GM21576 (cell line): ENCODE measurements around the gene CLK4.
A peak's percentile ranks its signal among the peaks of the same experiment; 100 is the strongest.

Experiments used
- ATAC-seq: cut with Tn5 transposase; IDR thresholded peaks from one replicate; pipeline ENCODE4 v1.9.1; 2021; ENCODE audit warnings: mild to moderate bottlenecking, moderate library complexity; ENCODE audit not compliant: unreplicated experiment

The CLK4 gene

DNA sequence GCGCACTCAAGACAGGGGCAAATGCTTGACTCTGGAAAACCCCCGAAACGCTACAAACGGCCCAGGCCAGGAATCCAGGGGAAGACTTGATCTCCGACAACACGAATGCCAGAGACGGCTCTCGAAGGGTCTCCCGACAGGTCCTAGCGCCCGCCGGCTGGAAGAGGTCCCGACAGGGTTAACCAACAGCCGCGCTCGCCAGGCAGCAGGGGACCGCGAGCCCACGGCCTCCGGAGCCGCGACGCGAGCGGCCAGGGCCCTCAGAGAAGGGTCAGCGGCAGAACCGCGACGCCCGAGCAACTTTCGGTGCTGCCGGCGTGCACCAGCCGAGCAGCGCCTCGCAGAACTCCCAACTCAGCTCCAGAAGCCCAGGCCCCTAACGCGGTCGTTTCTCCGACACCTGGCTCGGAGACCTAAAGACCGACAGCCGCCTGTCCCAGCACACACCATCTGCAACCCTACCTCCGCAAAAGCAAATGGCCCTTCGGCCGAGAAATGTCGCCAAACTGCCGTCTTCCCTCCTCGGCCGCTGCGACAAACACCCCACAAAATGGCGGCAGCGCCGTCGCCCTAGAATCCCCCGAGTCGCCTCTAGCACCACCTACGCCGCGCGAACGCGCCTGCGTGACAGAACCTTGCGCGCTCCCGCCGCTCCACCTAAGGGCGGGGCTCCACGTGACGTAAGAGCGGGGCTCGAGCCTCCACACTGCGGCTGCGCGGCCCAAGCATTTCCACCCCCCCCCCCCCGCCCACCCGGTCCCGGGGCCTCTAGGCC lies at the start of gene CLK4:
TSS of gene CLK4 (minus strand) at position 567 of the 775 bp plus-strand sequence. CDS start 3,634 bp downstream, outside the sequence.
- ATAC-seq = peak; percentile 78

DNA sequence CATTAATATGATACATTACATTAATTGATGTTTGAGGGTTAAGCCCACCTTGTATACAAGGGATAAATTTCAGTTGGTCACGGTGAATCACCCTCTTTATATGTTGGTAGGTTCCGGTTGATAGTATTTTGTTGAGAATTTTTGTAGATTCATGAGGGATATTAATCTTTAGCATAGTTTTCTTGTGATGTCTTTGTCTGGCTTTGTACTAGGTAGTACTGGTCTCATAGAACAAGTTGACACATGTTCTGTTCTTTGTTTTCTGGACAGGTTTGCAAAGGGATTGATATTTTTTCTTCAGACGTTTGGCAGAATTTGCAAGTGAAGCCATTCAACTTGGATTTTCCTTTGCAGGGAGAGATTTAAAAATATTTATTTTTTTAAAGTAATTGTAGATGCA lies 49.1 kb upstream of the CLK4 start:
- no peak for ATAC-seq

DNA sequence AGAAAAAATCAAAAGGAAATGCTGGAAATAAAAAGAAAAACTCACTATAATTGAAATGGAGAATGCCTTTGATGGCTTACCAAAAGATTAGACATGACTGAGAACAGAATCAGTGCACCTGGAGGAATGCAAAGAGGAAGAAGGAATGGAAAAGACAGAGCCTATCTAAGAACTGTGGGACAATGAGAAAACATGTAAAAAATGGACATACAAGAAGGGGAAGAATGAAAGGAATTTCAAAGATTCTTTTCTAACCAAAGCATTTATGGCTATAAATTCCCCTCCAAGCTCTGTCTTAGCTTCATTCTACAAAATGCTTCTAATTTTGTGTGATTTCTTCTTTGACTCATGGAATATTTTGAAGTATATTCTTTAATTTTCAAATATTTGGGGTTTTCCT lies 47.5 kb upstream of the CLK4 start:
- no peak for ATAC-seq

DNA sequence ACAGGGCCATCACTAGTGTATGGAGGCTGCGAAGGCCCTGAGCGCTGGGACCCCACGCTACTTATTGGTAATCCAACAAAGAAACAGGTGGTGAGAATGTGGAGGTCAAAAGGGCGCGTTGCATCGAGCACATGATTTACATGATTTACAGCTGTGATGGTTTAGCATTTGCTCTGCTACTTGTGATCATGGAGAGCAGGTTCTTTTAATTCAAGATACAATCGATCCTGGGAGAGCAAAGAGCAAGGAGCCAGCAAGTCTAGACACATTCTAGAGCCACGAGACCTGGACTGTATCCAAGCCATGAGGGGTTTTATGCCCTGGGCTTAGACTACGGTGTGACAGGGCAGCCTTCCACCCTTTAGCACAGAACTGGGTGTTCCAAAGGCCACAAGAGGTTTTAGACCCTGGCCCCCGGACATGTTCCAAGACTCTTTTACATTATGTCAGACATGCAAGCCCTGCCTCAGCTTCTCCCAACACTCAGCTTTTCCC lies 47.0 kb upstream of the CLK4 start:
- no peak for ATAC-seq

DNA sequence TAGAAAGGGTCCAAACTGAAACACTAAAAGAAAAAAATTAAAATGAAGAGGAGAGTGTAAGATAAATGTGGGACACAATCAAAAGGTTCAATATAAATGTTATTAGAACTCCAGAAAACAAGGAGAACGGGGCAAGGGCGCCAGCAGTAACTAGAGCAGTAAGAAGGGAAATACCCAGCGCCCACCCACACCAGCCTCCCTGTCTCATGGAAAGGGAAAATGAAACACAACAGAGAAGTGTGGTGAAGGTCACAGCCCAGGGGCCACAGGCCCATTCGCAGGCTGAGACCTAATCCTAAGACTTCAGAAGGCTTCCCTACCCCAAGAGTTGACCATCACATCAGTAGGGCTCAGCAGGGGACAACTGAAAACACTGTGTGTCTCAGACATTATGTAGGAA lies 45.8 kb upstream of the CLK4 start:
- no peak for ATAC-seq

DNA sequence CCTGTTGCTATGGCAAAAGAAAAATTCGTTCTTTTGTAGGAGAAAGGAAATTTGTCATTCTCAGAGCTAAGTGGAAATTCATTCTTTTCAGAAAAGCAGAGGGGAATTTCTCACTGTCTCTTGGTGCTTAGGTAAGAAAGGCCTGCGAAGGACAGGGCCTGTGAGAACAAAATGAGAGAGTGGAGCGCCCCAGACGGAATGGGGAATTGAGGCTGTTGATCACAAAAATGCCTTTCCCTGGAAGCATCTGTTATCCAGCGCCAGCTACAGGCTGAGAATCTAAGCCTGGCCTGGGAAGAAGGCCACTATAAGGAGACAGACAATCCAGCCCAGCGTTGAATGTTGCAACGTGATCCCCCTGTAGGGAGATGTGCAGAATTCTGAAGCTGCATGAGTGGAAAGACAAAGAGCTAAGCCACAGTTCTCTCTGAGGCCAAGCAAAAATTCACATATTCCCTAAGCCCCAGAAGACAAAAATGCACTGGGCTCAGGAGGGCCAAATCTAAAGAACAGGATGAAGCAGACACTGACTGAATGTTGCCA lies 44.8 kb upstream of the CLK4 start:
- ATAC-seq = no peak

DNA sequence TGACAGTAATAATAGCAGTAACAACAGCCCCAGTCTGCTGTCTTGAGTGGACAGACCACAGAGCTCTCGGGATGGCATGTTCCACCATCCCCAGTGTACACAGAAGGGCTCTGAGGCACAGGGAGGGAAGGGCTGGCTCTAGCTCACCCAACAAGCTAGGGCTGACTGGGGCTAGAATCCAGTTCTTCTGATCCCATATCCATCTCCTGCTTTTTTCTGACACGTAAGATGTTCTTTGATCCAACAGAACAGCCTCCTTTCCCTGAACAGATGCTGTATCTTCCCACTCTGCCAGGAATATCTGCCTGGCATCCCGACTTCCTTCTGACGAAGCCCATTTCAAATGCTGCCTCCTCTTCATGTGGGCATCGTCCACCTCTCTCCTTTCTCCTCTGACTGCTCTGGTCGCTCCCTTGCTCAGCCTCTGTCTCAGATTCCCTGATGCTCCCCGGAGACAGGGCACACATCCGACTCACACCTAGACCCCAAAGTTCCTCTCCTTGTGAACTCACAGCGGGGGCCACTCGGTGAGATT lies 43.6 kb upstream of the CLK4 start:
- ATAC-seq = no peak

DNA sequence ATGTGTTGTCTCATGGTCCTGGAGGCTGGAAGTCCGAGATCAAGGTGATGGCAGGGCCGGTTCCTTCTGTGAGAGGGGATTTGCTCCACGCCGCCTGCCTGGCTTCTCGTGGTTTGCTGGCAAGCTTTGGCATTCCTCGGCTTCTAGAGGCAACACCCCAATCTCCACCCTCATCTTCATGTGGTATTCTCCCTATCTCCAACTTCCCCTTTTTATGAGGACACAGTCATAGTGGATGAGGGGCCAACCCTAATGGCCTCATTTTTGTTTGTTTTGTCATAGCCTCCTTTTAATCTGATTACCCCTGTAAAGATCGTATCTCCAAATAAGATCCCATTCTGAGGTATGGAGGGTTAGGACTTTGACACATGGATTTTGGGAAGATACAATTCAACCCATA lies 41.7 kb upstream of the CLK4 start:
- ATAC-seq = no peak

DNA sequence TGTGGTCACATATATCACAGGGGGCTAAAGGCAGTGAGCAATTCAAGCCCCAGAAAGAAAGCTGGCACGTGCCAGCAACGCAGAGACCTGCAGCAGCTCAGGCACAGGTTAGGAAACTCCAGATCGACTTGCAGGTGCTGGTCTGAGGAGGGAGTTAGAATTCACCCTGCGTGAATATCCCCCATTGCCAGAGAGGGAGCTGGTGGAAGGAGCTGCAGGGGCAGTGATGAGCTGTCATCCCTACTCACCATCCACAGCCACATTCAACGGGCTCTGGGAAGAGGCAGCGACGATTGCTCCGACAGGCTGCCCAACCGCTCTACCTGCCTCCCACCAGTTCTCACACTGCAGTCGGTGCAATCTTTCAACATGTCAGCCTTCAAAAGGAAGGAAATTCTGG lies 40.8 kb upstream of the CLK4 start:
- no peak for ATAC-seq

DNA sequence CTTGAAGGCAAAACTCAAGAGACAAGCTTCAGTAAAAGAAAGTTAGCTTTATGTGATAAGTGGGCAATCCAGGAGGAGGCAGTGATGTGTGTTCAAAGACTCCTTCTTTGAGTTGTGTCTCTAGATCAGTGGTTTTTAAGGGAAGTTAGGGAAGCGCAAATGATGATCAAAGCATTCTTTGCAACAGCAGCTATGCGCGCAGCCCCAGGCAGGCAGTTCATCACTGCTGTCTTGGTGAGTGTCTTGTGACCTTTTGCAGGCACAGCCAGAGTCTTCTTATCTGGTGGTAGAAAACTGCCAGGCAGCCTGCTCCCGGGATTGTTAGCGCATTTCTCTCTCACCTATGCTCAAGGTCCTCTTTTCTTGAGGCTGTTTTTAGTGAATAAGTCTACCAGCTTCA lies 40.3 kb upstream of the CLK4 start:
- no peak for ATAC-seq

DNA sequence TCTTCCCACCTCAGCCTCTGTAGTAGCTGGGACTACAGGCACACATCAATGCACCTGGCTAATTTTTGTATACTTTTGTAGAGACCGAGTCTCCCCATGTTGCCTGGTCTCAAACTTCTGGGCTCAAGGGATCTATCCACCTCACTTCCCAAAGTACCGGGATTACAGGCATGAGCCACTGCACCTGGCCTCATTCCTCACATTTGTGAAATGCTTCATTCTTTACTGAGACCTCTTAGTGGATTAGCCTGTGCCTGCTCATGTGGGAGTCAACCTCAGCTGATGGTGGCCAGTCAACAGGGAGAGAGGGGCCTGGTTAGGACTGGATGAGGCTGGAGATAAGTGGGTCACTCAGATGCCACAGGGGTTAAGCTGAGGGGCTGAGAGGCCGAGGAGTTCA lies 37.3 kb upstream of the CLK4 start:
- ATAC-seq = no peak

DNA sequence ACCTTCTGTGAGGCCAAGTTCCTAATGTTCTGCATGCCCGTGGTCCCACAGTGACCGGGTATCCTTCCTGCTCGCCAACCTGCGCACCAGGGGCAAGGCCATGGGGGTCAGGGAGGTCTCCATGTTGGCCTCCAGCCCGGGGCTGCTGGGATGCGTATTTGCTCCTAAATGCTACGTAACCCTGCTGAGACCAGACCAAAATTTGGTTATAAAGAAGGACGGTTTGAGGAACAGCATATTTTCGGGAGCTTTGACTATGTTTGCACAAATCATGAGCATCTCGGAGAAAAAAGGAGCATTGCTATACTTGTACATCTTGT lies 35.7 kb upstream of the CLK4 start:
- no peak for ATAC-seq

DNA sequence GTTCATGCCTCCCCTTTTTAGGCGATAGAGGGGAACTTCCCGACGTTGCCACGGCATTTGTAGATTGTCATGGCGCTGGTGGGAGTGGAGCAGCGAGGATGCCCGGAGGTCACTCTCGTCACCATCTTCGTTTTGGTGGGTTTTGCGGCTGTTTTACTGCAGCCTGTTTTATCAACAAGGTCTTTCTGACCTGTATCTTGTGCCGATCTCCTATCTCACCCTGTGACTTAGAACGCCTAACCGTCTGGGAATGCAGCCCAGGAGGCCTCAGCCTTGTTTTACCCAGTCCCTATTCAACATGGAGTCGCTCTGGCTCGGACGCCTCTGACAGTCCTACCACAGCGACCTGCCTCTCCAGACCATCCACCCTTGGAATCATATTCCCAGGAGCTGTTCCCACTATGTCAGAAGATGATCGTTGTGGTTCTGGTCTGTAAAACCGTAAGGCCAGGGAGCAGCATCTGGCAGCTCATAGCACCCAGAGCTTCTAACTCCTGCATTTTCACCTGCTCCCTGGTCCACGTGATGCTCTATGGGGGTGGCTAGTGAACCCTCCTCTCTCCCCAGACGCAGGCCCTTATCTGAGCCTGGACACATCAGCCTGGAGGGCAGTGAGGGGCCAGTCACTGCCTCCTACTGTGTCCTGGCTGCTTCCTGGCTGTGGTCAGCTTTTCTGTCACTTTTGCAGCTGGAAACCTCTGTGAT lies 35.1 kb upstream of the CLK4 start:
- ATAC-seq = no peak

DNA sequence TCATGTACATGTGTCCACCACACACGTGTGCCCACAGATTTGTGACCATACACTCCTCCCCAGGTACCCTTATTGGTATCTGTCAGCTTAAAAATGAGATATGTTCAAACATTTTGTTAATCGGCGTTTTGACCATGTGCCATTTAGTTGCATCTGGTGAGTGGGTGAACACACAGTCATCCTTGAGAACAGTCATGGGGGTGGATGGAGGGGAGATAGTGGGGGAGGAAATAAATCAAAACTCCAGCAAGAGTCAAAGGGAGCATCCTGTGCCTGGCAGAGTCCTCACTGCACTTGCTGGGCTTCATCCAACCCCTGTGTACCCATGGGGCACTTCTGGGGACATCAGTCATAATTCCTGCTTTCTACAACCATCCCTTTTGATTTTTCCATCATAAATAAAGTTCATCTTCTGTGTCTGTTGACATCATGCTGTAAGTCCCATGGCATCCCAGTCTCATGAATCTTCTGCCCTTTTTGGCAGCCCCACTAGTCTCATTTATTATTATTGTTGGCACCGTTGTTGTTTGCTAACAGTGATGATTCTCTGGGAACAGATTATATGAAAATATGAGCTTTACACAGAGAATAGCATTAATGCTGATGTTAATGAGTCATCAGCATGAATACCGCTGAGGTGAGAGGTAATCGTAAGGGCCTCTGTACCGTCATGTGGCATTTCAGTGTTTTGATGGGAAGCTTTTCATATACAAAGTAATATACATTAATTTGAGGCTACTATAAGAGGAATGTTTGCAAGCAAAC lies 24.4 kb upstream of the CLK4 start:
- no peak for ATAC-seq

DNA sequence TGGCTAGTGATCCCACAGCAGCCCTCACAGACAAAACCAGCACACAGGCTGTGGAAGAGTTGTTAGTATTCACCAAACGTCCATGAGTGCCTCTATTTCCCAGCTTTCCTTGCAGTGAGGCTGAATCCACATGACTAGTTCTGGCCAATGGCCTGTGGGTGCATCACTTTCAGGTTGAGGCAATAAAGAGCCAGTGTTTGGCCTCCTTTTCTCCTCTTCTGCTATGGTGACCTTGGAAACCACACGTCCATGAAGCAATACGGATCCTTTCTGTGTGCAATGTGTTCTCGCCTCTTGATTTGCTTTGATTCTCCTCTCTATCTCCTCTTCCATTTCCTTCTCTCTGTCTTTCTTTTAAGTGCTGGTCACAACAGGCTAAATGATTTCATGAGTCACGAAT lies 23.4 kb upstream of the CLK4 start:
- ATAC-seq = no peak

DNA sequence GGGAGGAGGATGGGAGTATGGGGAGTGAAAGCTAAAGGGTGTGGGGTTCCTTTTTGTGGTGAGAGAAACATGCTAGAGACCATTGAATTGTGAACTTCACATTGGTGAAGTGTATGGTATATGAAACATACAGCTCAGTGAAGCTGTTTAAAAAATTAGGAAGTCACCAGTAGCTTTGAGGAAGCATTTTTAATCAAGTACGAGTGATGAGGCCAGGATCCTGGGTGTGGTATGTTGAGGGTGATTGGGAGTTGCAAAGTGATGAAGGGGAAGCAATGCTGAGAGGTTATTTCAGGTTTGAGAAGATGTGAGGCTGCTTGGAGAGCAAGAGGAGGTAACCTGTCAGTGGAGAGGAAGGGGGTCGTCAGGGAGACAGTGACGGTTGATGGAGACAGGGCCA lies 22.7 kb upstream of the CLK4 start:
- no peak for ATAC-seq

DNA sequence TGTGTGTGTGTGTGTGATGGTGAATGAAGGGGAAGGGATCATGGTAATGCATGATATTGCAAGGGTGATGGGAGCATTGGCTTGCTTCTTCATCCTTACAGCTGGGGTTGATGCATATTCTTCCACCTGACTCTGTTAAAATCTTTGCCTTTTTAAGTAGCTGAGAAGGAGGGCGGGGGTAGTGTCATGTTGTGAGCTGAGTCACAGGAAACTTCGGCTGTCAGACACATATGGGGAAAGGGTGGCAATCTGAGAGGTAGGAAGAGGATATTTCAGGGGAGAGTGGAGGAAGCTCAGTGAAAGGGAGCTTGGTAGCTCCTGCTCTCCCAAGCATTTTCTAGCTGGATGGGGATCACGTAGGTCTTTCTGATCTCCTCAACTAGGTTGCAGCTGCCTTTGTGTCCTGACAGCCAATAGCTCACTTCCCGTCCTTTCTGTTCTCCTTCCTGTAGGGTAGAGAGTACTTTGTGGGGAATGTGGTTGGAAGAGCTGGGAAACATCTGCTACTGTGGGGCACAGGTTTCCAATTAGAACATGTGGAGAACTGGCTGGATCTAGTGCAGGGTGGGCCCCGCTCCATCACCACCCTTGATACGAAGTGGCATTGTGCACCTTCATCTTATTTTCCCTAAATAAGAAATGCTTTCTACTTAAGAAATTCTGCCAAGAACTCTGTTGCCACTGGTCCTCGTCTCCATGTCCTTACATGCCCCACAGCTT lies 18.1 kb upstream of the CLK4 start:
- no peak for ATAC-seq

DNA sequence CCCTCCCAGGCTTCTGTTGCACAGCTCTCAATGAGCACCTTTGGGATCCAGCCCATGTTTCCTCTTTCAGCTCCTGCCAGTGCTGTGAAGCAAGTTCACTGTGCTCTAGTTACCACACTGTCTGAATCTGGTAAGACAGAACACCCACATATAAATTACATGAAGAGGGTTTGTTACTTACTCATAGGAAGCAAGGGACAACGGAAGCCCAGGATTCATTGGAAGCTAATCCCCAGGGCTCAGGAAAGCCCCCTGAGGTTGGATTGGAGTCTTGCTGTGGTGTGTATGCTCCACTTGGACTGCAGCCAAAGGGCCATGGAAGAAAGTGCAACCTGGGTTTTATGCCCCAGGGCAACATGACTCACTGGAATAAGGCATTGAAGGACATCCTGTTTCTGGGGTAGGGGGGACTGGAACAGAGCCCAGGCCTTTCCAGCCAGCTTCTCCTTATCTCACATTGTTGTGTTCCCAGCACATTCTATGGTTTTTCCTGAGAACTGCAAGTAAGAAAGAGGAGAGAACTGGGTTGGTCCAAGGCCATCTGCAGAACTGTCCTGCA lies 15.6 kb upstream of the CLK4 start:
- no peak for ATAC-seq

DNA sequence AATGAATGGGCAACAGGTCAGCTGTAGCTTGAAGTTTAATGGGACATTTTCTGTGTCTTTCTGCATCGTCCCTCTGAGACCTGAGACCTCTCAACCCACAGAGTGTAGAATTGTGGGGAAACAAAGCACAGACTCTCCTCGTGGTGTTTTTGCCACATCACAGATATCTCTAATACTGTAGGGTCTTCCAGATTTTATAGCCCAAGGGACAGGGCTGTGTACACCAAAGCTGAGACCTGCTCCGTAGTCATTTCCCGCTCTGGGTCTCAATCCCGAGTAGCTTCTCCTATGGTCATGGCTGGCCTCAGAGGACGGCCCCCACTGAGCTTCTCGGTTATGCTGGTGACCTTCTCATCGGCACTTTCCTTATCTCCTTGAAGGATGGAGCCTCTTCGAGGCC lies 14.9 kb upstream of the CLK4 start:
- no peak for ATAC-seq

DNA sequence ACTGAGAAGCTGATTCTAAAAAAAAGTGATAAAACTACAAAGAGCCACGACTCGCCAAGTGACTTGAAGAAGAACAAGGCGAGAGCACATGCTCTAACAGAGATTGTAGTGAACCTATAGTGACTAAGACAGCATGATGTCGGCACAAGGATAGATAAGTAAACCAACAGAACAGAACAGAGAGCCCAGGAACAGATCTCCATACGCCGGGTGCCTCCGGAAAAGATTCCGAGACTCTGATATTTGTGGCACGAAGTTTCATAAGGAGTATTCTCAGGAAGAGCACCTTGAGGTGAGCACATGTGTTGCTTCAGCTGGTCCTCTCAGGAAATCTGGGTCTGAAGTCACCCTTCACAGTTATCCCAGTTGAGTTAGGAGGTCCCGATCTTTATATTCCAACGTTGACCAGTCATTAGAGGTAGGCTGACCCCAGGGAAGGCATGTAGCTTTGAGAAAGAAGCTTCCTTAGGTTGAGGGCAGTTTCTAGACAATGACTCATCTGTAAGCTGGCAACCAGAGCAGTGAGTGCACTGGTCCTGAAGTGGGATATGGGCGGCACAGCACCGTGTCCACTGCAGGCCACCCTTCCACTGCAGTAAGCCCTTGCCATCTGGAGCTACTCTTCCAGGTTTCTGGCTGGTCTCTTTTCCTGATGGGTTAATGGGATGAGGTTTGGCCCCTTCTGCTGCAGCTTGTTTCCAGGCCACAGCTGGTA lies 13.6 kb upstream of the CLK4 start:
- no peak for ATAC-seq
